Measurements from ENCODE around the gene FRAS1.

Gene FRAS1

DNA sequence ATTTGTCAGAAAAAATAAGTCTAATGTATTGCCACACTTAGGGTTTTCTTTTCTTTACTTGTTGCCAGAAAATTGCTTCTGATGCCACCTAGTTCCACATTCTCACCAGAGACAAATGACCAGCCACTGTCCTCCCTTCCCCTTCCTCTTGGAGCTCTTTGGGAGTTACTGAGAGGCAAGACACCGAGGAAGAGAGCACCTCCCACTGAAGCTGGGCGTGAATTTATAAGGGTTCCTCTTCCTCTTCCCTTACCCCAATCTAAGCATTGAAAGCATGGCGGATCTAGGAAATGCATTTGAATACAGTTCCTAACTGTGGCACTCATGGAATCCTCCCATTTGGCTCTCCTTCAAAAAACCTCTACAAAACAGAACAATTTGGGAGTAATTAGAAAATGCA, 524.5 kb downstream of the FRAS1 start:
- Histone ChIP-seq H3K27ac (ENCODE audit: low read depth, low read length) (no peak overlapping the region), H3K4me1 (ENCODE audit: control insufficient read depth, insufficient read depth, low read length) (no peaks in the 10 kb centered on the region), H3K27me3 (ENCODE audit: control insufficient read depth, insufficient read depth, low read length) (no peaks in the 10 kb centered on the region), H3K36me3 (ENCODE audit: control insufficient read depth, insufficient read depth, low read length) (no peaks in the 10 kb centered on the region), H3K9ac (ENCODE audit: low read length) (no peak overlapping the region), H3K4me3 (ENCODE audit: low read length) (no peak overlapping the region)

DNA sequence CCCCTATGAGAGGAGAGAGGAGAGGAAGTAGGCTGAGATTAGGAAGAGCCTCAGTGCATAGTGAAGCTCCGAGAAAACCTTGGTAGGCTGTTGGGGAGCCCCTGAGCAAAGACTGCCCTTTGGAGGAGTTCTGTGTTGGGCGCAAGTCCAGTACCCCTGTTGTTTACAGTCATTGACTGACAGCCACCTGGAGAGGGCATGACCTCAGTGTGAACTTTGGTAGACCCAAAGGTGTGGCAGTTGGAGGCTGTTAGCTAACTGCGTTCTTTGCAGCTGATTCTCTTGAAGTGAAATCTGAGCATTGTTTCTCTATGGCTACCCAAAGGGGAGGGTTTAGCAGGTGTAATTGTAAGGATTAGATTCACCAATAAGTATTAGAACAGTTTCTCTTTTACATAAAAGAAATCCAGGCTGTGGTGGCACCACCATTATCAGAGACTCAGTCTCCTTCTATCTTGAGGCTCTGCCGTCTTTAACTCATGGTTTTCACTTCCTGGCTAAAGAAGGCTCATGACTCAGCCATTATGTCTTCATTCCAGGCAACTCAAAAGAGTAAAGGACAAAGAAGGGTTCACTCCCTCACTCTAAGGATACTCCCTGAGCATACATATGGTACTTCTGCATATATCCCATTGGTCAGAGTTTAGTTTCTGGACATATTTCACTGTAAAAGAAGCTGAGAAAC, 527.9 kb downstream of the FRAS1 start:
- Histone ChIP-seq H3K27me3 (ENCODE audit: control insufficient read depth, insufficient read depth, low read length) (no peaks in the 10 kb centered on the region), H3K9ac (ENCODE audit: low read length) (no peak overlapping the region), H3K4me3 (ENCODE audit: low read length) (no peak overlapping the region), H3K27ac (ENCODE audit: low read depth, low read length) (no peak overlapping the region), H3K36me3 (ENCODE audit: control insufficient read depth, insufficient read depth, low read length) (no peaks in the 10 kb centered on the region), H3K4me1 (ENCODE audit: control insufficient read depth, insufficient read depth, low read length) (no peaks in the 10 kb centered on the region)

DNA sequence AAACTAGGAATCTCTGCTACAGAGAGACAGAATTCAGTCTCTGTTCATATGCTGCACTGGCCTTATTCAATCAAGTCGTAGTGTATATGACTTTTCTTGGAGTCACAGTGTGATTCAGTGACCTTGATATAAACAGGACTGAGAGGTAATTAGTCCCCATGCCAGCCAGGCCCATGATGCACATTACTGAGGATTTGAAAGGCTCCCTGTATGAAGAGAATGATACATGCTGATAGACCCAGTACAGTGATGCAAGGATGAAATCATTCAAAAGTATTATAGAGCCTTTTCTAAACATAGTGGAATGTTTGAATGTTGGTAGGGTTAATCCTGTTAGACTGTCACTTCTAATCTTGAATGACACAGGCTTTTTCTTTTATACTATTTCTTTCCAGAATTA, 528.5 kb downstream of the FRAS1 start:
- Histone ChIP-seq H3K27ac (ENCODE audit: low read depth, low read length) (no peak overlapping the region), H3K9ac (ENCODE audit: low read length) (no peak overlapping the region), H3K4me3 (ENCODE audit: low read length) (no peak overlapping the region), H3K4me1 (ENCODE audit: control insufficient read depth, insufficient read depth, low read length) (no peaks in the 10 kb centered on the region), H3K27me3 (ENCODE audit: control insufficient read depth, insufficient read depth, low read length) (no peaks in the 10 kb centered on the region), H3K36me3 (ENCODE audit: control insufficient read depth, insufficient read depth, low read length) (no peaks in the 10 kb centered on the region)

DNA sequence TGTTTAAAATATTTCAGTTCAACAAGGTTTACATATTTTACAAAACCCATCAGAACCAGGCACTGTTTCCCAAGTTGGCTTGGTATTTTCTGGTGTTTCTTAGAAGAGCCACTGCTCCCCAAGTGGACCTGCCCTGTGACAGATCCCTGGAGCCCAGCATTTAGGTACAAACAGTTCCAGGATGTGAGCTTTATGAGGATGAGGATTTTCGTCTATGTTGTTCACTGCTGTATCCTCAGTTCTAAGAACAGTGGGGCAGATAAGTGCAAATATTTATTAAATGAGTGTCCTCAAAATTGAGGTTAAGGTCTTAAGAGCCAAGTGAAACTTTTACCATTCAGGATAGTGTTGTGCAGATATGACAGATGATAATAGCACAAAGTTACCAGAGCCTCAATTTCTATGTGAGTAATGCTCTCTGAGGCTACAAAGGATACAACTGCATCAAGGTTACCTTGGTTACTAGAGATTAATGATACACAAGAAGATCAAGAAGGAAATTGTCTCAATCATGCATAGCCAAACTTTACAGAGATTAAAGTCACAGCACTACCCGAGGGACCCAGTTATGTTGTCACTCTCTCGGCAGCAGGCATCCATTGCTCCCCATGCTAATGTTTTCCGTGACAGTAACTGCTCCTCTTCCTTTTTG, 531.9 kb downstream of the FRAS1 start:
- H3K4me3 ChIP-seq (ENCODE audit: low read length) = no peak overlapping the region
- no peaks in the 10 kb centered on the region for H3K36me3 ChIP-seq (ENCODE audit: control insufficient read depth, insufficient read depth, low read length)
- H3K9ac ChIP-seq (ENCODE audit: low read length) = no peak overlapping the region
- no peaks in the 10 kb centered on the region for H3K4me1 ChIP-seq (ENCODE audit: control insufficient read depth, insufficient read depth, low read length)
- H3K27ac ChIP-seq (ENCODE audit: low read depth, low read length) = no peak overlapping the region
- H3K27me3 ChIP-seq (ENCODE audit: control insufficient read depth, insufficient read depth, low read length) = no peaks in the 10 kb centered on the region

DNA sequence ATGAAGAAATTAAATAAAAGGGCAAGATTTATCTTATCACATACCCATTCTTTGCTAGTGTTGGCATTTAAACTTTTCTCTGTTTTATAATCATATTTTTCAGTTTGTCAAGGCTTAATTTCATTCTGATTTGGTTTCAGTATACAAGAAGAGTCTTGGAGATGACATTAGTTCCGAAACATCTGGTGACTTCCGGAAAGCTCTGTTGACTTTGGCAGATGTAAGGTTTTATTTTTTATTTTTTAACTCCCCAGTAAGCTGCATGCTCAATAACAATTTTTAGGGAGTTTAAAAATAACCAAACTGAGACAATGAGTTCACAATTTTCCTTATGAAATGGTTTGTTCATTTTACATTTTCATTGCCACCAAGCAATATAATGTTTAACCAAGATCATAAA, 534.3 kb downstream of the FRAS1 start:
- Histone ChIP-seq H3K36me3 (ENCODE audit: control insufficient read depth, insufficient read depth, low read length) (peaks cover 2% of the 10 kb centered on the region), H3K4me1 (ENCODE audit: control insufficient read depth, insufficient read depth, low read length) (no peaks in the 10 kb centered on the region), H3K4me3 (ENCODE audit: low read length) (no peak overlapping the region), H3K27ac (ENCODE audit: low read depth, low read length) (no peak overlapping the region), H3K27me3 (ENCODE audit: control insufficient read depth, insufficient read depth, low read length) (no peaks in the 10 kb centered on the region), H3K9ac (ENCODE audit: low read length) (no peak overlapping the region)

DNA sequence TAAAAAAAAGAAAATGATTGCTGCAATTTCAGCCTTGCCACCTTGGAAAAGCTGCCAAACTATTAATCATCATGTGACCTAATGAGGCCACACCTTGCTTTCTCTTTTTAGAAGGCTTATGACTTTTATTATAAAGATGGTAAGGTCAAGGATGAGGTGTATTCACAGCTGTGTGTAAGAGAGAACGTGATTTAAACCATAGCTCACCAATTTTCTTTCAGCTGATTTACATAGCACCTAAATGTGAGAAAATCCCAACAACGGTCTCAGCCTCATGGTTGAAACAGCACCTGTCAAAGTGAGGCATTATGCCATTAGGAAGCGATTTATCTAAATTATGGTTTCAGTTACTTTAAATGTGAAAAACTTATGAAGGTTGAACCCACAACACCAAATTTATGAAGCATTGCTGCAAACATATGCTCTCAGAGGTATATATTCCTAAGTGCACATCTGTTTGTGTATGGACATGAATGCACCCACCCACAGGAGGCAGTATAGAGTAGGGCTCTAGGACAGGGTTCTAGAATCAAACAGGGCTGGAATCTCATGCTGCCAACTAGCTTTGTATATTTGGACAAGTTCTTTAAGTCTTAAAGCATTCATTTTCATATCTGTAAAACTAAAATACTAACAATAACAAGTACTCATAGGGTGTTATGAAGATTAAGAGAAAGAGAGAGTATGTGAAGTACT, 535.1 kb downstream of the FRAS1 start:
- Histone ChIP-seq H3K27ac (ENCODE audit: low read depth, low read length) (no peak overlapping the region), H3K9ac (ENCODE audit: low read length) (no peak overlapping the region), H3K36me3 (ENCODE audit: control insufficient read depth, insufficient read depth, low read length) (peaks cover 2% of the 10 kb centered on the region), H3K27me3 (ENCODE audit: control insufficient read depth, insufficient read depth, low read length) (no peaks in the 10 kb centered on the region), H3K4me1 (ENCODE audit: control insufficient read depth, insufficient read depth, low read length) (no peaks in the 10 kb centered on the region), H3K4me3 (ENCODE audit: low read length) (no peak overlapping the region)
